Esophagus muscularis mucosa (tissue), 4 donors: ENCODE results near the gene CABLES1. TPM values are rescaled to one million over a fixed set of nuclear protein-coding genes. Genes with fewer than 3 reads are reported as not detected.

Source experiments
- DNase-seq: peaks from one replicate; pipeline ENCODE4 v3.0.0-alpha.2; 2017; ENCODE audit errors: extremely low spot score
- H3K27ac ChIP-seq, 4 donors: fragments of 200-600 bp; sonication (generic); replicated peaks in 1 of 4; 1 replicate in 3 of 4; 2 replicates in 1 of 4; pipeline ENCODE4 v1.5.1; 2016 to 2019; ENCODE audit warnings: mild to moderate bottlenecking in 1 of 4
- H3K27me3 ChIP-seq, 4 donors: fragments of 200-600 bp; sonication (generic); one replicate each; pipeline versions ENCODE4 v1.5.1 to v1.6.0; 2016 to 2019
- H3K36me3 ChIP-seq, 4 donors: fragments of 200-600 bp; sonication (generic); one replicate each; pipeline ENCODE4 v1.5.1; 2016 to 2019
- H3K4me1 ChIP-seq, 4 donors: fragments of 200-600 bp; sonication (generic); one replicate each; pipeline ENCODE4 v1.5.1; 2016 to 2019
- H3K4me3 ChIP-seq, 4 donors: fragments of 200-600 bp; sonication (generic); 1 replicate in 2 of 4; 2 replicates in 2 of 4; pipeline ENCODE4 v1.5.1; 2016 to 2019; ENCODE audit warnings: mild to moderate bottlenecking in 4 of 4, moderate library complexity in 1 of 4
- H3K9me3 ChIP-seq, 4 donors: fragments of 200-600 bp; sonication (generic); 1 replicate in 3 of 4; 2 replicates in 1 of 4; pipeline ENCODE4 v1.5.1; 2016 to 2019
- CTCF ChIP-seq, 3 experiments: fragments of 200-600 bp in 2 of 3; fragments of 450-650 bp in 1 of 3; sonication (generic) in 2 of 3; IDR thresholded peaks; one replicate each; pipeline ENCODE4 v1.5.1; 2017 to 2019; ENCODE audit warnings: antibody characterized with exemption in 3 of 3, mild to moderate bottlenecking in 2 of 3, moderate library complexity in 1 of 3
- EP300 ChIP-seq: sonication (generic); formaldehyde crosslinking; IDR thresholded peaks from one replicate; pipeline ENCODE4 v1.6.1; 2017; ENCODE audit warnings: antibody characterized with exemption
- POLR2A ChIP-seq: fragments of 450-650 bp; IDR thresholded peaks from one replicate; pipeline ENCODE4 v1.6.1; 2017; ENCODE audit warnings: antibody characterized with exemption, moderate library complexity, mild to moderate bottlenecking, low read depth
- POLR2AphosphoS5 ChIP-seq, 2 donors: sonication (generic); formaldehyde crosslinking; IDR thresholded peaks; one replicate each; pipeline ENCODE4 v1.6.1; 2017; ENCODE audit warnings: antibody characterized with exemption in 2 of 2
- WGBS: methylation state at CpG from one replicate; pipeline ENCODE4 v1.1.5; 2018; 5-methylcytosine and 5-hydroxymethylcytosine counted together
- intact Hi-C: fragments of 100-400 bp; cut with DNase I; formaldehyde crosslinking; loops from one replicate; pipeline ENCODE4 v1.15.1; 2023
- total RNA-seq, 4 donors: library from RNA; depleted of rRNA; stranded (reverse); fragments of >200 nt; gene quantifications; one replicate each; pipeline versions ENCODE4 v1.1.0 to v1.2.1, GENCODE V29; 2016

CABLES1 gene
- total RNA-seq, 4 donors from 2014 or later = 3.8 to 8.3 (median 6.4) TPM

- Histone ChIP-seq H3K27me3 (no peaks in the 10 kb centered on the region), H3K36me3 (no peaks in the 10 kb centered on the region), H3K4me3 (no peak overlapping the region), H3K9me3 (peaks cover 0 to 6% (median 3%) of the 10 kb centered on the region in 4 donors), H3K4me1 (peaks cover 0 to 3% (median 0%) of the 10 kb centered on the region in 4 donors), H3K27ac (no peak overlapping the region)
- TF ChIP-seq EP300 (no peak), CTCF (IDR thresholded peaks at IDR 0.05) (no peak), POLR2AphosphoS5 (IDR thresholded peaks at IDR 0.05) (no peak), POLR2A (no peak)
- no peak for DNase-seq
- WGBS = 77% methylated on average over 4 of the region's 4 CpGs
- intact Hi-C loops = no loop called here
Measured at GRCh38 chr18:23270986-23271680, 135.8 kb downstream of the CABLES1 start.

- intact Hi-C loops = no loop called here
- Histone ChIP-seq H3K27me3 (no peaks in the 10 kb centered on the region), H3K4me1 (peaks cover 0 to 7% (median 0%) of the 10 kb centered on the region in 4 donors), H3K9me3 (peaks cover 0 to 10% (median 6%) of the 10 kb centered on the region in 4 donors), H3K36me3 (no peaks in the 10 kb centered on the region), H3K4me3 (no peak overlapping the region), H3K27ac (no peak overlapping the region)
- DNase-seq = no peak
- TF ChIP-seq EP300 = no peak
- no peak for TF ChIP-seq POLR2AphosphoS5 (IDR thresholded peaks at IDR 0.05)
- TF ChIP-seq POLR2A = no peak
- TF ChIP-seq CTCF (IDR thresholded peaks at IDR 0.05) = no peak
- 88% methylated on average over 11 of the region's 11 CpGs for WGBS
Measured at GRCh38 chr18:23272498-23273232, 137.4 kb downstream of the CABLES1 start.

GRCh38 chr18:23273443-23273966, 138.2 kb downstream of the CABLES1 start:
- Histone ChIP-seq H3K27me3 (no peaks in the 10 kb centered on the region), H3K36me3 (no peaks in the 10 kb centered on the region), H3K4me1 (peaks cover 0 to 7% (median 0%) of the 10 kb centered on the region in 4 donors), H3K4me3 (no peak overlapping the region), H3K9me3 (peaks cover 0 to 10% (median 7%) of the 10 kb centered on the region in 4 donors), H3K27ac (no peak overlapping the region)
- WGBS = 88% methylated on average over 10 of the region's 10 CpGs
- DNase-seq = no peak
- intact Hi-C loops = no loop called here
- no peak for TF ChIP-seq POLR2A
- no peak for TF ChIP-seq CTCF (IDR thresholded peaks at IDR 0.05)
- no peak for TF ChIP-seq POLR2AphosphoS5 (IDR thresholded peaks at IDR 0.05)

GRCh38 chr18:23274638-23275482, 139.6 kb downstream of the CABLES1 start:
- intact Hi-C loops = no loop called here
- TF ChIP-seq POLR2A = no peak
- no peak for TF ChIP-seq EP300
- TF ChIP-seq CTCF (IDR thresholded peaks at IDR 0.05) = no peak
- no peak for DNase-seq
- H3K27ac ChIP-seq = no peak overlapping the region
- H3K4me1 ChIP-seq = peaks cover 0 to 7% (median 0%) of the 10 kb centered on the region in 4 donors
- peaks cover 0 to 9% (median 7%) of the 10 kb centered on the region in 4 donors for H3K9me3 ChIP-seq
- WGBS = 92% methylated on average over 12 of the region's 17 CpGs
- no peak overlapping the region for H3K4me3 ChIP-seq
- H3K27me3 ChIP-seq = no peaks in the 10 kb centered on the region
- H3K36me3 ChIP-seq = no peaks in the 10 kb centered on the region
